Transverse colon (tissue), 4 donors: ENCODE results near the gene ITGAE. TPM values are rescaled to one million over a fixed set of nuclear protein-coding genes. Genes with fewer than 3 reads are reported as not detected.

Experiments used
- DNase-seq: peaks from one replicate; pipeline ENCODE4 v3.0.0-alpha.2; 2019
- H3K27ac ChIP-seq, 4 donors: fragments of 200-600 bp; sonication (generic); 2 replicates each; pipeline ENCODE4 v1.5.1; 2016 to 2018; ENCODE audit warnings: inconsistent platforms in 4 of 4
- H3K27me3 ChIP-seq: fragments of 200-600 bp; sonication (generic); 2 replicates; pipeline ENCODE4 v1.5.1; 2017; ENCODE audit warnings: inconsistent platforms
- H3K36me3 ChIP-seq, 4 donors: fragments of 200-600 bp; sonication (generic); 2 replicates each; pipeline ENCODE4 v1.5.1; 2017 to 2019; ENCODE audit warnings: inconsistent platforms in 4 of 4
- H3K4me1 ChIP-seq, 4 donors: fragments of 200-600 bp; sonication (generic); 2 replicates each; pipeline ENCODE4 v1.5.1; 2017 to 2020; ENCODE audit warnings: inconsistent platforms in 4 of 4
- H3K4me3 ChIP-seq, 4 donors: fragments of 200-600 bp; sonication (generic); 1 replicate in 1 of 4; 2 replicates in 3 of 4; pipeline versions ENCODE4 v1.5.1 to v1.6.1; 2017 to 2019; ENCODE audit warnings: inconsistent platforms in 4 of 4
- H3K9me3 ChIP-seq, 2 donors: fragments of 200-600 bp; sonication (generic); 2 replicates each; pipeline ENCODE4 v1.5.1; 2017 to 2019; ENCODE audit warnings: inconsistent platforms in 2 of 2
- CTCF ChIP-seq, 5 experiments: fragments of 200-600 bp in 3 of 5; fragments of 450-650 bp in 2 of 5; sonication (generic) in 3 of 5; IDR thresholded peaks; 1 replicate in 2 of 5; 2 replicates in 3 of 5; pipeline ENCODE4 v1.5.1; 2016 to 2017; ENCODE audit warnings: antibody characterized with exemption in 5 of 5, inconsistent platforms in 3 of 5, mild to moderate bottlenecking in 2 of 5, moderate library complexity in 1 of 5
- EP300 ChIP-seq: sonication (generic); formaldehyde crosslinking; IDR thresholded peaks from one replicate; pipeline ENCODE4 v1.6.1; 2017; ENCODE audit warnings: antibody characterized with exemption, low read depth
- POLR2A ChIP-seq: fragments of 450-650 bp; IDR thresholded peaks from one replicate; pipeline ENCODE4 v1.6.1; 2016; ENCODE audit warnings: antibody characterized with exemption, mild to moderate bottlenecking, moderate library complexity
- POLR2AphosphoS5 ChIP-seq, 3 donors: sonication (generic); formaldehyde crosslinking; IDR thresholded peaks; one replicate each; pipeline ENCODE4 v1.6.1; 2016; ENCODE audit warnings: antibody characterized with exemption in 3 of 3
- WGBS, 2 donors: methylation state at CpG; one replicate each; pipeline ENCODE4 v1.1.5; 2018; ENCODE audit warnings: low coverage in 1 of 2; 5-methylcytosine and 5-hydroxymethylcytosine counted together
- in situ Hi-C, 4 donors: fragments of 200-750 bp; cut with MboI; loops; one replicate each; pipeline versions ENCODE4 v1.15.0 to v1.15.1; 2017; ENCODE audit warnings: low sequenced_read_pairs in 3 of 4, low pct_ligation_motif_present in 1 of 4, low pct_unique_long_range_greater_than_20kb in 1 of 4
- intact Hi-C: fragments of 100-400 bp; cut with DNase I; formaldehyde crosslinking; loops from one replicate; pipeline ENCODE4 v1.15.1; 2023; ENCODE audit warnings: low total_unique reads
- total RNA-seq, 4 donors: library from RNA; depleted of rRNA; stranded (reverse); fragments of >200 nt; gene quantifications; one replicate each; pipeline ENCODE4 v1.1.0, GENCODE V29; 2016

The ITGAE gene
- total RNA-seq, 4 donors from 2014 or later = 2.8 to 23.1 (median 14.5) TPM

- H3K27ac ChIP-seq = peak overlapping the region in 1 of 4 donors; percentile 10
Observed at GRCh38 chr17:3665834-3666233, 135.2 kb downstream of the ITGAE start.

More at GRCh38 chr17:3665834-3666233, 135.2 kb downstream of the ITGAE start:
- in situ Hi-C loops = no loop called here
- WGBS, 2 donors = 75% methylated on average over 5 of the region's 5 CpGs; no CpG with 5 or more reads in 1 of the 2 donors
- Histone ChIP-seq H3K9me3 (no peaks in the 10 kb centered on the region), H3K27me3 (no peaks in the 10 kb centered on the region), H3K4me3 (no peak overlapping the region), H3K4me1 (peaks cover 16 to 32% (median 25%) of the 10 kb centered on the region in 4 donors), H3K36me3 (peaks cover 0 to 17% (median 3%) of the 10 kb centered on the region in 4 donors)
- intact Hi-C loops = no loop called here
- DNase-seq = no peak
- no peak for TF ChIP-seq POLR2A
- TF ChIP-seq EP300 = no peak
- no peak for TF ChIP-seq CTCF (IDR thresholded peaks at IDR 0.05)
- no peak for TF ChIP-seq POLR2AphosphoS5 (IDR thresholded peaks at IDR 0.05)

Other genes with a start within 250 kb of the ITGAE start
- gene TRPV3, start 243.4 kb downstream of the ITGAE start, total RNA-seq = 1 to 10 TPM in 3 of 4 donors, under 1 TPM in 1; 0.20 to 7.1 (median 3.7) TPM
- 10 to 100 TPM in 3 of 4 donors, 1 to 10 TPM in 1; 7.0 to 30.7 (median 10.7) TPM for gene TRPV1, start 191.8 kb downstream of the ITGAE start, total RNA-seq
- 10 to 100 TPM in 3 of 4 donors, 1 to 10 TPM in 1; 9.0 to 50.9 (median 24.2) TPM for gene SHPK, start 164.9 kb downstream of the ITGAE start, total RNA-seq
- gene CTNS, start 164.4 kb downstream of the ITGAE start, total RNA-seq = 10 to 100 TPM in 3 of 4 donors, 1 to 10 TPM in 1; 1.2 to 25.7 (median 18.8) TPM
- 100 to 1,000 TPM; 129 to 451 (median 202) TPM for gene TAX1BP3, start 132.6 kb downstream of the ITGAE start, total RNA-seq
- 10 to 100 TPM in 2 of 4 donors, 1 to 10 TPM in 2; 3.0 to 24.4 (median 13.2) TPM for gene EMC6, start 132.4 kb downstream of the ITGAE start, total RNA-seq
- gene P2RX5, start 105.0 kb downstream of the ITGAE start, total RNA-seq = 10 to 100 TPM in 1 of 4 donors, 1 to 10 TPM in 1, under 1 TPM in 2; 0.68 to 11.4 (median 2.1) TPM
- gene HASPIN, start 77.3 kb downstream of the ITGAE start, total RNA-seq = 1 to 10 TPM in 1 of 4 donors, under 1 TPM in 2, not detected in 1; 0.14 to 2.4 (median 0.64) TPM
- gene NCBP3, start 45.1 kb upstream of the ITGAE start, total RNA-seq = 10 to 100 TPM; 28.9 to 55.6 (median 45.8) TPM
- gene CAMKK1, start 91.9 kb upstream of the ITGAE start, total RNA-seq = 10 to 100 TPM in 1 of 4 donors, 1 to 10 TPM in 3; 2.9 to 31.0 (median 5.0) TPM
- gene P2RX1, start 115.3 kb upstream of the ITGAE start, total RNA-seq = 10 to 100 TPM in 1 of 4 donors, 1 to 10 TPM in 2, under 1 TPM in 1; 0.82 to 11.2 (median 7.0) TPM
- 100 to 1,000 TPM; 142 to 300 (median 208) TPM for gene ATP2A3, start 163.2 kb upstream of the ITGAE start, total RNA-seq